Brain microvascular endothelial cell (primary cell): ENCODE data around the gene S100A5.

Experiments
- DNase-seq: peaks from one replicate; pipeline ENCODE4 v3.0.0-alpha.2; 2020
- H3K27ac ChIP-seq: fragments of 250-450 bp; sonication (Bioruptor Pico); 2 replicates; pipeline ENCODE4 v1.5.1; 2020; ENCODE audit warnings: mild to moderate bottlenecking, moderate library complexity
- H3K27me3 ChIP-seq: fragments of 250-450 bp; sonication (Bioruptor Pico); replicated peaks from 2 replicates; pipeline ENCODE4 v1.5.1; 2020; ENCODE audit warnings: mild to moderate bottlenecking
- H3K36me3 ChIP-seq: fragments of 250-450 bp; sonication (Bioruptor Pico); replicated peaks from 2 replicates; pipeline ENCODE4 v1.5.1; 2020; ENCODE audit warnings: mild to moderate bottlenecking
- H3K4me3 ChIP-seq: 2 replicates; pipeline ENCODE4 v1.5.1; 2011; ENCODE audit warnings: low read depth, mild to moderate bottlenecking, control low read depth, low read length, moderate library complexity
- CTCF ChIP-seq: IDR thresholded peaks from 2 replicates; pipeline ENCODE4 v1.5.1; 2011; ENCODE audit warnings: low read depth, mild to moderate bottlenecking, moderate library complexity, low read length, control low read depth, inconsistent platforms; ENCODE audit errors: missing control alignments
- in situ Hi-C: cut with HindIII; loops from 2 replicates; pipeline ENCODE4 v1.10.0; 2017; ENCODE audit warnings: low sequenced_read_pairs, low pct_ligation_motif_present

The S100A5 gene

GRCh38 chr1:153545067-153546055 is 4.6 kb upstream of the S100A5 start, which contains the start of gene S100A4:
Gene S100A4 (minus strand): TSS chr1:153545806. CDS start chr1:153544794, 1,012 bp downstream.
- no peak for TF ChIP-seq CTCF
- in situ Hi-C loops = no loop called here
- no peak within 1 kb of the TSS for H3K27ac ChIP-seq
- H3K4me3 ChIP-seq = no peak within 1 kb of the TSS
- H3K27me3 ChIP-seq = no peaks in the 10 kb centered on the region
- no peaks in the 10 kb centered on the region for H3K36me3 ChIP-seq
- peak; percentile 72 for DNase-seq

GRCh38 chr1:153544453-153545066 is 3.8 kb upstream of the S100A5 start:
- no peaks in the 10 kb centered on the region for H3K36me3 ChIP-seq
- H3K27me3 ChIP-seq = no peaks in the 10 kb centered on the region
- in situ Hi-C loops = no loop called here
- no peak for DNase-seq
- no peak overlapping the region for H3K27ac ChIP-seq
- no peak for TF ChIP-seq CTCF
- H3K4me3 ChIP-seq = no peak overlapping the region

- no peak overlapping the region for H3K27ac ChIP-seq
- no peaks in the 10 kb centered on the region for H3K36me3 ChIP-seq
- no peak overlapping the region for H3K4me3 ChIP-seq
- in situ Hi-C loops = no loop called here
- no peaks in the 10 kb centered on the region for H3K27me3 ChIP-seq
- TF ChIP-seq CTCF = no peak
- DNase-seq = no peak
Observed at GRCh38 chr1:153543736-153544135, 3.0 kb upstream of the S100A5 start.

GRCh38 chr1:153542956-153543711 is 2.4 kb upstream of the S100A5 start:
- Histone ChIP-seq H3K27me3 (no peaks in the 10 kb centered on the region), H3K27ac (no peak overlapping the region), H3K36me3 (no peaks in the 10 kb centered on the region), H3K4me3 (no peak overlapping the region)
- no peak for DNase-seq
- in situ Hi-C loops = no loop called here
- no peak for TF ChIP-seq CTCF

GRCh38 chr1:153541641-153542590 is 1.2 kb upstream of the S100A5 start:
- Histone ChIP-seq H3K27ac (no peak overlapping the region), H3K27me3 (no peaks in the 10 kb centered on the region), H3K4me3 (no peak overlapping the region), H3K36me3 (no peaks in the 10 kb centered on the region)
- TF ChIP-seq CTCF = no peak
- DNase-seq = no peak
- in situ Hi-C loops = no loop called here
